ENCODE measurements around the gene SPOCD1.

The SPOCD1 gene

GRCh38 chr1:31831397-31832378 is 15.9 kb upstream of the SPOCD1 start:
- Mint-ChIP-seq H3K9me3 (no peaks in the 10 kb centered on the region), H3K36me3 (ENCODE audit: low read depth) (no peaks in the 10 kb centered on the region), H3K4me3 (no peak overlapping the region), H3K27me3 (ENCODE audit: low read depth) (peaks cover 4% of the 10 kb centered on the region), H3K27ac (no peak overlapping the region), H3K4me1 (peaks cover 4% of the 10 kb centered on the region)
- no peak for TF ChIP-seq CTCF (IDR thresholded peaks at IDR 0.05; ENCODE audit: unreplicated experiment in 3 of 3)

- Mint-ChIP-seq H3K4me1 (peaks cover 4% of the 10 kb centered on the region), H3K4me3 (no peak overlapping the region), H3K27ac (no peak overlapping the region), H3K36me3 (ENCODE audit: low read depth) (no peaks in the 10 kb centered on the region), H3K9me3 (no peaks in the 10 kb centered on the region), H3K27me3 (ENCODE audit: low read depth) (peaks cover 4% of the 10 kb centered on the region)
- TF ChIP-seq CTCF (IDR thresholded peaks at IDR 0.05; ENCODE audit: unreplicated experiment in 3 of 3) = no peak
These were observed 14.7 kb upstream of the SPOCD1 start for GRCh38 chr1:31830511-31830910.

GRCh38 chr1:31830065-31830464 is 14.2 kb upstream of the SPOCD1 start:
- Mint-ChIP-seq H3K4me1 (peaks cover 4% of the 10 kb centered on the region), H3K27me3 (ENCODE audit: low read depth) (peaks cover 4% of the 10 kb centered on the region), H3K9me3 (no peaks in the 10 kb centered on the region), H3K36me3 (ENCODE audit: low read depth) (no peaks in the 10 kb centered on the region), H3K4me3 (no peak overlapping the region), H3K27ac (no peak overlapping the region)
- TF ChIP-seq CTCF (IDR thresholded peaks at IDR 0.05; ENCODE audit: unreplicated experiment in 3 of 3) = no peak

GRCh38 chr1:31828926-31829690 is 13.3 kb upstream of the SPOCD1 start:
- no peaks in the 10 kb centered on the region for H3K36me3 Mint-ChIP-seq (ENCODE audit: low read depth)
- H3K9me3 Mint-ChIP-seq = no peaks in the 10 kb centered on the region
- no peak overlapping the region for H3K27ac Mint-ChIP-seq
- peaks cover 4% of the 10 kb centered on the region for H3K4me1 Mint-ChIP-seq
- peaks cover 4% of the 10 kb centered on the region for H3K27me3 Mint-ChIP-seq (ENCODE audit: low read depth)
- no peak for TF ChIP-seq CTCF (IDR thresholded peaks at IDR 0.05; ENCODE audit: unreplicated experiment in 3 of 3)
- no peak overlapping the region for H3K4me3 Mint-ChIP-seq

GRCh38 chr1:31828341-31828740 is 12.5 kb upstream of the SPOCD1 start:
- no peak overlapping the region for H3K27ac Mint-ChIP-seq
- peaks cover 4% of the 10 kb centered on the region for H3K4me1 Mint-ChIP-seq
- H3K27me3 Mint-ChIP-seq (ENCODE audit: low read depth) = peaks cover 4% of the 10 kb centered on the region
- H3K4me3 Mint-ChIP-seq = no peak overlapping the region
- no peak for TF ChIP-seq CTCF (IDR thresholded peaks at IDR 0.05; ENCODE audit: unreplicated experiment in 3 of 3)
- H3K9me3 Mint-ChIP-seq = no peaks in the 10 kb centered on the region
- no peaks in the 10 kb centered on the region for H3K36me3 Mint-ChIP-seq (ENCODE audit: low read depth)
